Ascending aorta (tissue), 2 donors: ENCODE results near the gene CPA3. TPM values are rescaled to one million over a fixed set of nuclear protein-coding genes. Genes with fewer than 3 reads are reported as not detected.

ENCODE experiments used
- DNase-seq, 2 donors: peaks; one replicate each; pipeline ENCODE4 v3.0.0-alpha.2; 2019; ENCODE audit warnings: low spot score in 2 of 2
- H3K27ac ChIP-seq, 2 donors: fragments of 200-600 bp; sonication (generic); one replicate each; pipeline ENCODE4 v1.5.1; 2016 to 2017; ENCODE audit warnings: mild to moderate bottlenecking in 1 of 2
- H3K27me3 ChIP-seq: fragments of 200-600 bp; sonication (generic); one replicate; pipeline ENCODE4 v1.5.1; 2017
- H3K36me3 ChIP-seq, 2 donors: fragments of 200-600 bp; sonication (generic); one replicate each; pipeline ENCODE4 v1.5.1; 2016
- H3K4me1 ChIP-seq, 2 donors: fragments of 200-600 bp; sonication (generic); one replicate each; pipeline ENCODE4 v1.5.1; 2016 to 2017; ENCODE audit warnings: mild to moderate bottlenecking in 1 of 2
- H3K4me3 ChIP-seq, 2 donors: fragments of 200-600 bp; sonication (generic); one replicate each; pipeline ENCODE4 v1.5.1; 2016 to 2017; ENCODE audit warnings: mild to moderate bottlenecking in 1 of 2
- H3K9me3 ChIP-seq, 2 donors: fragments of 200-600 bp; sonication (generic); one replicate each; pipeline ENCODE4 v1.5.1; 2016
- intact Hi-C: fragments of 100-400 bp; cut with DNase I; formaldehyde crosslinking; loops from one replicate; pipeline ENCODE4 v1.15.1; 2023
- total RNA-seq: library from RNA; depleted of rRNA; stranded (reverse); fragments of >200 nt; gene quantifications from one replicate; pipeline ENCODE4 v1.1.0, GENCODE V29; 2016
- TF ChIP-seq, protein P1 (sequence below), 3 experiments: fragments of 200-600 bp in 2 of 3; fragments of 450-650 bp in 1 of 3; sonication (generic) in 2 of 3; IDR thresholded peaks; one replicate each; pipeline ENCODE4 v1.5.1; 2016 to 2019; ENCODE audit warnings: antibody characterized with exemption in 3 of 3, mild to moderate bottlenecking in 1 of 3, moderate library complexity in 1 of 3

Gene CPA3
- total RNA-seq, 1 donor from 2014 or later, result not detected

DNA sequence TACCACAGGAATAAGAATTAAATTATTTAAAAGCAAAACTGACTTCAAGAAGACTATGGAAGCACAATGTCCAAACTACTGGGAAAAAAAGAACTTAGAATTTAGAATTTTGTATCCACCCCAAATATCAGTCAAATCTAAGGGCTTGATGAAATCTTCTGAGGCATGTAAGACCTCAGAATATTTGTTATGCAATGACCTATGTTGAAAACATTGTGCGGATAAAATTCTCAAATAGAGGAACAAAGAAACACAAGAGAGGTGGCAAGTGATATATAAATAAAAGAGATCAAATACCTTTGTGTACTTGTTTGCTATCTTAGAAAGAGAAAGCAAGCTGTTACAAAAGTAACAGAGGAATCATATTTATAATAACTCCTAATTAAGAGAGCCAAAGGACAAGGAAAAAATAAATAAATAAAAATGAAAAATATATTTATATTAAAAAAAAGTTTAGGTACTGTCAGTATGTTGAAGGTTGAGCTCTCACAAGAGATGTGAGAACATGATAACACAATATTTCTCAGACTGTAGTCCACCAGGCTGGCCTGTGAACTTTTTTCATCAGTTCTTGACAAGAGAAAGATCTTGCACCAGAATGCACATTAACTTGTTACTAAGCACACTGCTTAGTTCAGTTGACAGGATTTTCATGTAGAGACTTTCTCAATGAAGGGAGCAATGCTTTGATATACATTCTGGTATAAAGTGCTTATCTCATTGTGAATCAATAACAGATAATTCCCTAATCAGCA, 50.0 kb downstream of the CPA3 start:
- intact Hi-C loops, result no loop called here
- TF ChIP-seq, protein P1, sequence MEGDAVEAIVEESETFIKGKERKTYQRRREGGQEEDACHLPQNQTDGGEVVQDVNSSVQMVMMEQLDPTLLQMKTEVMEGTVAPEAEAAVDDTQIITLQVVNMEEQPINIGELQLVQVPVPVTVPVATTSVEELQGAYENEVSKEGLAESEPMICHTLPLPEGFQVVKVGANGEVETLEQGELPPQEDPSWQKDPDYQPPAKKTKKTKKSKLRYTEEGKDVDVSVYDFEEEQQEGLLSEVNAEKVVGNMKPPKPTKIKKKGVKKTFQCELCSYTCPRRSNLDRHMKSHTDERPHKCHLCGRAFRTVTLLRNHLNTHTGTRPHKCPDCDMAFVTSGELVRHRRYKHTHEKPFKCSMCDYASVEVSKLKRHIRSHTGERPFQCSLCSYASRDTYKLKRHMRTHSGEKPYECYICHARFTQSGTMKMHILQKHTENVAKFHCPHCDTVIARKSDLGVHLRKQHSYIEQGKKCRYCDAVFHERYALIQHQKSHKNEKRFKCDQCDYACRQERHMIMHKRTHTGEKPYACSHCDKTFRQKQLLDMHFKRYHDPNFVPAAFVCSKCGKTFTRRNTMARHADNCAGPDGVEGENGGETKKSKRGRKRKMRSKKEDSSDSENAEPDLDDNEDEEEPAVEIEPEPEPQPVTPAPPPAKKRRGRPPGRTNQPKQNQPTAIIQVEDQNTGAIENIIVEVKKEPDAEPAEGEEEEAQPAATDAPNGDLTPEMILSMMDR (IDR thresholded peaks at IDR 0.05), result no peak

DNA sequence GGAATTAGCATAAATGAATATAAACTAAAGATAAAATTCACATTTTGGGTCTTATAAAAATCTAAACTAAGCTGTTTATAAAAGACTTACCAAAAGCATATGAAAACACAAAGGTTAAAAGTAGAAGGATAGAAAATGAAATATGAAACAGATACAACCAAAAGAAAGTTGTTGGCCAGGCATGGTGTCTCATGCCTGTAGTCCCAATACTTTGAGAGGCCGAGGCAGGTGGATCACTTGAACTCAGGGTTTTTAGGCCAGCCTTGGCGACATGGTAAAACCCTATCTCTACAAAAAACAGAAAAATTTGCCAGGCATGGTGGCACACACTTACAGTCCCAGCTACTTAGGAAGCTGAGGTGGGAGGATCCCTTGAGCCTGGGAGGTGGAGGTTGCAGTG, 51.0 kb downstream of the CPA3 start:
- Histone ChIP-seq H3K4me1 (no peaks in the 10 kb centered on the region), H3K36me3 (no peaks in the 10 kb centered on the region), H3K9me3 (no peaks in the 10 kb centered on the region), H3K27ac (no peak overlapping the region), H3K27me3 (no peaks in the 10 kb centered on the region), H3K4me3 (no peak overlapping the region)
- TF ChIP-seq, protein P1 (IDR thresholded peaks at IDR 0.05), result no peak
- no peak for DNase-seq
- intact Hi-C loops, result no loop called here

More for the DNA sequence above, 50.0 kb downstream of the CPA3 start:
- no peak overlapping the region for H3K4me3 ChIP-seq
- DNase-seq, result no peak
- H3K9me3 ChIP-seq, result no peaks in the 10 kb centered on the region
- H3K36me3 ChIP-seq, result no peaks in the 10 kb centered on the region
- H3K27me3 ChIP-seq, result no peaks in the 10 kb centered on the region
- no peak overlapping the region for H3K27ac ChIP-seq
- H3K4me1 ChIP-seq, result no peaks in the 10 kb centered on the region

DNA sequence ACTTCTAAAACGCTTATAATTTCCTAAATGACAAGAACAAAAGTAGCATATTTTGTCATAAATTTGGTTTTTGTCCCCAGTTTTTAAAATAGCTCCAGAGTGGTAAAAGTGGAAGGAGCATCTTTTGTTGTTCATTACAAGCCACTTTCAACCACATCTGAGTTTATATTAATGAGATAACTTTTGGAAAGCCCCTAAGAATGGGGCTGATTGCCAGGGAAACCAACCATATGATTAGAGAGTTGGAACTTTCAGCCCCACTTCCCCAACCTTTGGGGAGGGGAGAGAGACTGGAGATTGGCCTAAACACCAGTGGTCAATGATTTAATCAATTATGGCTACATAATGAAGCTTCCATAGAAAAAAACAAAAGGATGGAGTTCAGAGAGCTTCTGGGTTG, 57.4 kb downstream of the CPA3 start:
- H3K4me3 ChIP-seq, result no peak overlapping the region
- intact Hi-C loops, result no loop called here
- TF ChIP-seq, protein P1 (IDR thresholded peaks at IDR 0.05), result no peak

GRCh38 chr3:148923592-148923991, 58.5 kb downstream of the CPA3 start:
- Histone ChIP-seq H3K27me3 (no peaks in the 10 kb centered on the region), H3K4me1 (no peaks in the 10 kb centered on the region), H3K9me3 (no peaks in the 10 kb centered on the region), H3K27ac (no peak overlapping the region), H3K4me3 (no peak overlapping the region), H3K36me3 (no peaks in the 10 kb centered on the region)
- TF ChIP-seq, protein P1 (IDR thresholded peaks at IDR 0.05), result no peak
- no peak for DNase-seq
- intact Hi-C loops, result no loop called here

More for the DNA sequence above, 57.4 kb downstream of the CPA3 start:
- Histone ChIP-seq H3K4me1 (no peaks in the 10 kb centered on the region), H3K27ac (no peak overlapping the region), H3K9me3 (no peaks in the 10 kb centered on the region), H3K27me3 (no peaks in the 10 kb centered on the region), H3K36me3 (no peaks in the 10 kb centered on the region)
- no peak for DNase-seq

DNA sequence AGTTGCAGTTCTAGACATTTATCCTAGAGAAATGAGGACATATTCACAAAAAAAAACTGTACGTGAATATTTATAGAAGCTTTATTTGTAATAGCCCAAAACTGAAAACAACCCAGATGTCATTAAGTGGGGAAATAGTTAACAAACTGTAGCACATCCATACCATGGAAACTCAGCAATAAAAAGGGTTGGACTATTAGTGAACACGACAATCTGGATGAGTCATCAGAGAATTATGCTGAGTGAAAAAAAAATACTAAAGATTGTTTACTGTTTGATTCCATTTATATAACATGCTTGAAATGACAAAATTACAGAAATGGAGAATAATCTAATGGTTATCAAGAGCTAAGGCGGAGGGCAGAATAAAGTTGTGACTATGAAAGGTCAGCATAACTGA, 59.5 kb downstream of the CPA3 start:
- no peaks in the 10 kb centered on the region for H3K27me3 ChIP-seq
- H3K4me3 ChIP-seq, result no peak overlapping the region
- H3K36me3 ChIP-seq, result no peaks in the 10 kb centered on the region
- H3K9me3 ChIP-seq, result no peaks in the 10 kb centered on the region
- intact Hi-C loops, result no loop called here
- TF ChIP-seq, protein P1 (IDR thresholded peaks at IDR 0.05), result no peak
- H3K27ac ChIP-seq, result no peak overlapping the region
- H3K4me1 ChIP-seq, result no peaks in the 10 kb centered on the region
- no peak for DNase-seq
